Memory B cell (primary cell): ENCODE measurements around the gene FRMPD4.
"Not testable (repeated sequence)": the region's sequence is repeated elsewhere in the genome, so short reads cannot be mapped to it uniquely, and the experiment has no call there.

ENCODE experiments used
- ATAC-seq: fragments of 150-1000 bp; cut with Tn5 transposase; 2 replicates; pipeline ENCODE4 v1.10.0; 2021; ENCODE audit warnings: low read depth, mild to moderate bottlenecking, moderate library complexity
- DNase-seq, 2 donors: peaks; one replicate each; pipeline ENCODE4 v3.0.0; 2022; ENCODE audit warnings: low spot score in 2 of 2
- H3K27ac Mint-ChIP-seq: one replicate; pipeline ENCODE4 v1.8.0; 2022; ENCODE audit warnings: mild to moderate bottlenecking, moderate library complexity, mixed read lengths
- H3K27me3 Mint-ChIP-seq: one replicate; pipeline ENCODE4 v1.8.0; 2022; ENCODE audit warnings: mixed read lengths
- H3K36me3 Mint-ChIP-seq: one replicate; pipeline ENCODE4 v1.8.0; 2022; ENCODE audit warnings: mild to moderate bottlenecking, mixed read lengths
- H3K4me1 Mint-ChIP-seq: one replicate; pipeline ENCODE4 v1.8.0; 2022; ENCODE audit warnings: mixed read lengths
- H3K4me3 Mint-ChIP-seq: one replicate; pipeline ENCODE4 v1.8.0; 2022; ENCODE audit warnings: mild to moderate bottlenecking, moderate library complexity, mixed read lengths
- H3K9me3 Mint-ChIP-seq: one replicate; pipeline ENCODE4 v1.8.0; 2022; ENCODE audit warnings: mixed read lengths

Gene FRMPD4

GRCh38 chrX:12159799-12160198 lies 21.5 kb downstream of the FRMPD4 start:
- no peaks in the 10 kb centered on the region for H3K9me3 Mint-ChIP-seq
- H3K4me1 Mint-ChIP-seq: no peaks in the 10 kb centered on the region
- H3K36me3 Mint-ChIP-seq: no peaks in the 10 kb centered on the region
- no peak overlapping the region for H3K27ac Mint-ChIP-seq
- ATAC-seq (no peak), DNase-seq (no peak)
- H3K4me3 Mint-ChIP-seq: no peak overlapping the region
- H3K27me3 Mint-ChIP-seq: no peaks in the 10 kb centered on the region

- no peak overlapping the region for H3K27ac Mint-ChIP-seq
- H3K4me3 Mint-ChIP-seq: no peak overlapping the region
- no peak for DNase-seq
- no peaks in the 10 kb centered on the region for H3K27me3 Mint-ChIP-seq
- H3K9me3 Mint-ChIP-seq: no peaks in the 10 kb centered on the region
- H3K4me1 Mint-ChIP-seq: no peaks in the 10 kb centered on the region
- H3K36me3 Mint-ChIP-seq: no peaks in the 10 kb centered on the region
- ATAC-seq: no peak
Observed at GRCh38 chrX:12162420-12162819, 24.1 kb downstream of the FRMPD4 start.

- not testable (repeated sequence) for H3K27me3 Mint-ChIP-seq, H3K27ac Mint-ChIP-seq, H3K4me1 Mint-ChIP-seq, H3K9me3 Mint-ChIP-seq, DNase-seq, H3K36me3 Mint-ChIP-seq, H3K4me3 Mint-ChIP-seq, ATAC-seq
Observed at GRCh38 chrX:12164180-12164579, 25.9 kb downstream of the FRMPD4 start.

- ATAC-seq: no peak
- Mint-ChIP-seq H3K36me3 (no peaks in the 10 kb centered on the region), H3K9me3 (no peaks in the 10 kb centered on the region), H3K4me1 (no peaks in the 10 kb centered on the region), H3K4me3 (no peak overlapping the region), H3K27me3 (peaks cover 2% of the 10 kb centered on the region), H3K27ac (no peak overlapping the region)
- DNase-seq: no peak
Observed at GRCh38 chrX:12170755-12171154, 32.5 kb downstream of the FRMPD4 start.

- peaks cover 2% of the 10 kb centered on the region for H3K27me3 Mint-ChIP-seq
- ATAC-seq (no peak), DNase-seq (no peak)
- no peak overlapping the region for H3K4me3 Mint-ChIP-seq
- no peak overlapping the region for H3K27ac Mint-ChIP-seq
- H3K9me3 Mint-ChIP-seq: no peaks in the 10 kb centered on the region
- no peaks in the 10 kb centered on the region for H3K4me1 Mint-ChIP-seq
- no peaks in the 10 kb centered on the region for H3K36me3 Mint-ChIP-seq
Observed at GRCh38 chrX:12174358-12174757, 36.1 kb downstream of the FRMPD4 start.

GRCh38 chrX:12197030-12197429 lies 58.8 kb downstream of the FRMPD4 start:
- Mint-ChIP-seq H3K27ac (no peak overlapping the region), H3K36me3 (no peaks in the 10 kb centered on the region), H3K4me1 (no peaks in the 10 kb centered on the region), H3K4me3 (no peak overlapping the region), H3K27me3 (no peaks in the 10 kb centered on the region), H3K9me3 (no peaks in the 10 kb centered on the region)
- no peak for DNase-seq
- no peak for ATAC-seq

- H3K27ac Mint-ChIP-seq: no peak overlapping the region
- no peak overlapping the region for H3K4me3 Mint-ChIP-seq
- H3K9me3 Mint-ChIP-seq: no peaks in the 10 kb centered on the region
- H3K4me1 Mint-ChIP-seq: no peaks in the 10 kb centered on the region
- H3K27me3 Mint-ChIP-seq: peaks cover 4% of the 10 kb centered on the region
- no peak for DNase-seq
- no peaks in the 10 kb centered on the region for H3K36me3 Mint-ChIP-seq
- no peak for ATAC-seq
Observed at GRCh38 chrX:12206413-12206812, 68.1 kb downstream of the FRMPD4 start.

GRCh38 chrX:12210196-12210815 lies 72.0 kb downstream of the FRMPD4 start:
- Mint-ChIP-seq H3K36me3 (no peaks in the 10 kb centered on the region), H3K4me1 (no peaks in the 10 kb centered on the region), H3K4me3 (no peak overlapping the region), H3K27me3 (peaks cover 2% of the 10 kb centered on the region), H3K9me3 (no peaks in the 10 kb centered on the region), H3K27ac (no peak overlapping the region)
- DNase-seq (no peak), ATAC-seq (no peak)

GRCh38 chrX:12210971-12211370 lies 72.7 kb downstream of the FRMPD4 start:
- no peaks in the 10 kb centered on the region for H3K36me3 Mint-ChIP-seq
- no peak for ATAC-seq
- no peaks in the 10 kb centered on the region for H3K9me3 Mint-ChIP-seq
- H3K27ac Mint-ChIP-seq: no peak overlapping the region
- DNase-seq: no peak
- peaks cover 2% of the 10 kb centered on the region for H3K27me3 Mint-ChIP-seq
- no peak overlapping the region for H3K4me3 Mint-ChIP-seq
- no peaks in the 10 kb centered on the region for H3K4me1 Mint-ChIP-seq

- Mint-ChIP-seq H3K27ac (no peak overlapping the region), H3K27me3 (peaks cover 3% of the 10 kb centered on the region)
Observed at GRCh38 chrX:12223650-12224049, 85.4 kb downstream of the FRMPD4 start.

GRCh38 chrX:12225107-12225506 lies 86.8 kb downstream of the FRMPD4 start:
- no peaks in the 10 kb centered on the region for H3K4me1 Mint-ChIP-seq
- ATAC-seq: no peak
- no peak for DNase-seq
- H3K36me3 Mint-ChIP-seq: no peaks in the 10 kb centered on the region
- peaks cover 3% of the 10 kb centered on the region for H3K27me3 Mint-ChIP-seq
- no peak overlapping the region for H3K4me3 Mint-ChIP-seq
- H3K27ac Mint-ChIP-seq: no peak overlapping the region
- no peaks in the 10 kb centered on the region for H3K9me3 Mint-ChIP-seq

More at GRCh38 chrX:12223650-12224049, 85.4 kb downstream of the FRMPD4 start:
- ATAC-seq: no peak
- H3K36me3 Mint-ChIP-seq: no peaks in the 10 kb centered on the region
- no peaks in the 10 kb centered on the region for H3K9me3 Mint-ChIP-seq
- H3K4me1 Mint-ChIP-seq: no peaks in the 10 kb centered on the region
- no peak for DNase-seq
- H3K4me3 Mint-ChIP-seq: no peak overlapping the region

- Mint-ChIP-seq H3K9me3 (no peaks in the 10 kb centered on the region), H3K27ac (no peak overlapping the region), H3K36me3 (no peaks in the 10 kb centered on the region), H3K27me3 (no peaks in the 10 kb centered on the region), H3K4me1 (no peaks in the 10 kb centered on the region), H3K4me3 (no peak overlapping the region)
- no peak for ATAC-seq
- no peak for DNase-seq
Observed at GRCh38 chrX:12227412-12228041, 89.3 kb downstream of the FRMPD4 start.

- Mint-ChIP-seq H3K36me3 (no peaks in the 10 kb centered on the region), H3K9me3 (no peaks in the 10 kb centered on the region), H3K27ac (no peak overlapping the region), H3K4me3 (no peak overlapping the region), H3K4me1 (no peaks in the 10 kb centered on the region), H3K27me3 (no peaks in the 10 kb centered on the region)
- no peak for ATAC-seq
- DNase-seq: no peak
Observed at GRCh38 chrX:12228862-12229261, 90.6 kb downstream of the FRMPD4 start.

- H3K4me1 Mint-ChIP-seq: no peaks in the 10 kb centered on the region
- H3K27ac Mint-ChIP-seq: no peak overlapping the region
- H3K4me3 Mint-ChIP-seq: no peak overlapping the region
- H3K36me3 Mint-ChIP-seq: no peaks in the 10 kb centered on the region
- DNase-seq: no peak
- H3K9me3 Mint-ChIP-seq: no peaks in the 10 kb centered on the region
- ATAC-seq: no peak
- no peaks in the 10 kb centered on the region for H3K27me3 Mint-ChIP-seq
Observed at GRCh38 chrX:12229986-12230385, 91.7 kb downstream of the FRMPD4 start.
